Measurements from ENCODE around the gene ZSCAN29. TPM values are rescaled to one million over a fixed set of nuclear protein-coding genes. Genes with fewer than 3 reads are reported as not detected.
A peak's percentile ranks its signal among the peaks of the same experiment; 100 is the strongest.

The ZSCAN29 gene
- 10 to 100 TPM in 3 of 4 donors, 1 to 10 TPM in 1; 5.4 to 39.3 (median 20.5) TPM for total RNA-seq

DNA sequence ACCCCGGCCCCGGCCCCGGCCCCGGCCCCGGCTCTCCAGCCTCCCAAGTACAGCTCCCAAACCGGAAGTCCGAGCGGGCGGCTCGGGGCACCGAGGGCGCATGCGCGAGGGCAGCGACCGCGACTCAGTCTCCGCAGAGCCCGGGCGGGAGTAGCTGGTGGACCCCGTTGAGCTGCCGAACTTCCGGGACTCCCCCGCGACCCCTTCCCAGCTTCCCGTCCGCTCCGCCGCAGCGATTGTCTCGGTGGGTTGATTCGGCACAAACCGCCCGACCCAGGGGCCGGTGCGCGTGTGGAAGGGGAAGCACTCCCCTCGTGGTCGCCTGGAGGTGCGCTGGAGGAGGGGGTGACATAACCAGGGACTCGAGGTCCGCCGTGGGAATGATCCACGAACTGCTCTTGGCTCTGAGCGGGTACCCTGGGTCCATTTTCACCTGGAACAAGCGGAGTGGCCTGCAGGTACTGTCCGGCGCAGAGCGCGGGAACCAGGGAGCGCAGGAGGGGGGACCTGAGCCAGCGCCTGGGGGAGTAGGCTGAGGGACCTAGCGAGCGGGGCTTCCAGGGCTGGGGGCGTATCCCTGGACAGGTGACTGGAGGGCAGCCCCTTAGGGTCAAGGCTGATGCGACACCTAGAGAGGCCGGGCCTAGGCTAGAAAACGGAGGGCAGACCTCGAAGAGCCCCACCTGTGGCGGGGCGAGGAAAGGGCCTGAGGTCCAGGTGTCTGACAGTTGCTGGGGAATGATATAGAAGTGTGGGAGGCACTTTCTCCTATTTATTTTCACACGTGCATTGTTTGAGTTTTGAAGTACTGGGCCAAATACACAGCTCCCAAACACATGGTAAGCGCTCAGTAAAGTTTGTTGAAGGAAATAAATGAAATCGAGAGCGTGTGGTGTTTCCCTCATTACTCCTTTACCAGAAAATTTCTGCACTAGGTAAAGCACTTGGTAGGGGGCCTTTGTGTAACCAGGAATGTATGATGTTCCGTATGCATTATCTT lies at the start of gene ZSCAN29, which contains the start of gene TUBGCP4:
TSS of gene ZSCAN29 (minus strand) at position 69 of the 1,000 bp plus-strand sequence. CDS start 1,130 bp downstream, outside the sequence.
TSS of gene TUBGCP4 (plus strand) at position 127 of the 1,000 bp plus-strand sequence. CDS start at position 381, 254 bp downstream.
- Histone ChIP-seq H3K27ac (peak within 1 kb of the TSS; percentile 59 to 71), H3K9me3 (no peaks in the 10 kb centered on the region), H3K4me1 (no peaks in the 10 kb centered on the region), H3K27me3 (no peaks in the 10 kb centered on the region), H3K36me3 (no peaks in the 10 kb centered on the region), H3K4me3 (peak within 1 kb of the TSS; percentile 65 to 71)
- intact Hi-C loops (cut with DNase I; ENCODE audit: low total_unique reads): no loop called here
- DNase-seq: peak; percentile 70 to 84
- TF ChIP-seq, protein P1, sequence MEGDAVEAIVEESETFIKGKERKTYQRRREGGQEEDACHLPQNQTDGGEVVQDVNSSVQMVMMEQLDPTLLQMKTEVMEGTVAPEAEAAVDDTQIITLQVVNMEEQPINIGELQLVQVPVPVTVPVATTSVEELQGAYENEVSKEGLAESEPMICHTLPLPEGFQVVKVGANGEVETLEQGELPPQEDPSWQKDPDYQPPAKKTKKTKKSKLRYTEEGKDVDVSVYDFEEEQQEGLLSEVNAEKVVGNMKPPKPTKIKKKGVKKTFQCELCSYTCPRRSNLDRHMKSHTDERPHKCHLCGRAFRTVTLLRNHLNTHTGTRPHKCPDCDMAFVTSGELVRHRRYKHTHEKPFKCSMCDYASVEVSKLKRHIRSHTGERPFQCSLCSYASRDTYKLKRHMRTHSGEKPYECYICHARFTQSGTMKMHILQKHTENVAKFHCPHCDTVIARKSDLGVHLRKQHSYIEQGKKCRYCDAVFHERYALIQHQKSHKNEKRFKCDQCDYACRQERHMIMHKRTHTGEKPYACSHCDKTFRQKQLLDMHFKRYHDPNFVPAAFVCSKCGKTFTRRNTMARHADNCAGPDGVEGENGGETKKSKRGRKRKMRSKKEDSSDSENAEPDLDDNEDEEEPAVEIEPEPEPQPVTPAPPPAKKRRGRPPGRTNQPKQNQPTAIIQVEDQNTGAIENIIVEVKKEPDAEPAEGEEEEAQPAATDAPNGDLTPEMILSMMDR (IDR thresholded peaks at IDR 0.05): peak in 1 of 4 experiments; percentile 41
- TF ChIP-seq POLR2A (IDR thresholded peaks at IDR 0.05): peak in 1 of 2 donors; percentile 19

DNA sequence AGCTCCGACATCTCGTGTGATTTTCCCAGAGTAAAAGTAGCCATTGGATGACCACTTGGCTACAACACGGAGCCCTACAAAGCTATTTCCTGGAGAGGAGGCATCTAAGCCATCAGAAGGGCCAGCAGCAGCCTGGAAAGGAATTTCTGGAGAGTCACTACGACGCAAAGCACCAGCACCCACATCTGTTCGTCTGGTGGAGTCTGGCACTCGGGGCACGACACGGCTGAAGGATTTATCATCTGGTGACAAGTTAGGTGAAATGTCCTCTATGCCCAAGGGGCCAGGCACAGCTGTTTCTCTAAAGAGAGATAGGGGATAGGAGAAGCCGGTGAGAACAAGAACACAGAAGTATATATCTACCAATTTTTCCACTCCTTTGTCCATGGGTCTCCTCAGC lies 49.6 kb upstream of the ZSCAN29 start:
- no peaks in the 10 kb centered on the region for H3K27me3 ChIP-seq
- no peak overlapping the region for H3K4me3 ChIP-seq
- no peaks in the 10 kb centered on the region for H3K9me3 ChIP-seq
- no peaks in the 10 kb centered on the region for H3K36me3 ChIP-seq
- no peak overlapping the region for H3K27ac ChIP-seq
- no peaks in the 10 kb centered on the region for H3K4me1 ChIP-seq
- intact Hi-C loops (cut with DNase I; ENCODE audit: low total_unique reads): no loop called here
- no peak for DNase-seq
- TF ChIP-seq, protein P1 (IDR thresholded peaks at IDR 0.05): no peak
- no peak for TF ChIP-seq POLR2A (IDR thresholded peaks at IDR 0.05)

DNA sequence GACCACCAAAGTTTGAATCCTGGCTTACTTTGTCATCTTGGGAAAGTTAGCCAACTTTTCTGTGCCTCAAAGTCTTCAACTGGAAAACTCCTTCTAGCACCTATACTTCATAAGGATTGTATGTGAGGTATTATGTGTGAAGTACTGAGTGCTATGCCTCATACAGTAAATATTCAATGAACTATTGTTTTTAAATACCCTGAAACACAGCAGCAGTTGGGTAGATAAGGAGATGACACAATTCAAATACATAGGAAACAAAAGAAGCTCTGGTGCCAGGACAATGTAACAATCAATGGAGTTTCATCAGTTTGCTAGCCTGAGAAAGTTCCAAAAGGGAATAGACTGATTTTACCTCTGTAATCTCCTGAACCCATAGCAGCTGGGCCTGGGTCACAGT lies 43.4 kb upstream of the ZSCAN29 start:
- H3K9me3 ChIP-seq: no peaks in the 10 kb centered on the region
- no peak for DNase-seq
- no peaks in the 10 kb centered on the region for H3K27me3 ChIP-seq
- H3K27ac ChIP-seq: no peak overlapping the region
- no peak overlapping the region for H3K4me3 ChIP-seq
- H3K36me3 ChIP-seq: no peaks in the 10 kb centered on the region
- intact Hi-C loops (cut with DNase I; ENCODE audit: low total_unique reads): no loop called here
- H3K4me1 ChIP-seq: no peaks in the 10 kb centered on the region
- no peak for TF ChIP-seq POLR2A (IDR thresholded peaks at IDR 0.05)
- TF ChIP-seq, protein P1 (IDR thresholded peaks at IDR 0.05): no peak

DNA sequence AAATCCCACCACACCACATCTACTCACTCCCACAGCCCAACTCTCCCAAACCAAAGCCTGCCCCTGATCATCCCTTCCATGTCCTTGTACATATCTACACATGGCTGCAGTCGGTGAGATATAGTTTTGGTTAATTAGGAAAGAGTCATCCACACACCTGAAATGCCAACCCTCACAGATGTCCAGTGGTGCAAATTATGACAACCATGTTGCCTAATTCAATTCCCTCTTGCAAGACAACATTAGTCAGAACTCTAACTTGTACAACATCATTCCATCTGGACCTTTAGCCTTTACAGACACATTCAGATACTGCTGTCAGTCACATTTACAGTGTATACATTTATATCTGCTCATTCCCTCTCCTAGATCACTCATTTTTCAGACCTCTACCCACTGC lies 41.3 kb upstream of the ZSCAN29 start:
- no peak for DNase-seq
- Histone ChIP-seq H3K36me3 (no peaks in the 10 kb centered on the region), H3K4me1 (no peaks in the 10 kb centered on the region), H3K9me3 (no peaks in the 10 kb centered on the region), H3K27ac (no peak overlapping the region), H3K27me3 (no peaks in the 10 kb centered on the region), H3K4me3 (no peak overlapping the region)
- intact Hi-C loops (cut with DNase I; ENCODE audit: low total_unique reads): no loop called here
- no peak for TF ChIP-seq POLR2A (IDR thresholded peaks at IDR 0.05)
- TF ChIP-seq, protein P1 (IDR thresholded peaks at IDR 0.05): no peak
